GM19328 (cell line): ENCODE data around the gene PNO1.
A peak's percentile ranks its signal among the peaks of the same experiment; 100 is the strongest.
"Not testable (repeated sequence)": the region's sequence is repeated elsewhere in the genome, so short reads cannot be mapped to it uniquely, and the experiment has no call there.

Experiments
- ATAC-seq: cut with Tn5 transposase; IDR thresholded peaks from one replicate; pipeline ENCODE4 v1.9.1; 2021; ENCODE audit warnings: mild to moderate bottlenecking, moderate library complexity; ENCODE audit not compliant: unreplicated experiment

The PNO1 gene

GRCh38 chr2:68156419-68156818 is 1.3 kb upstream of the PNO1 start:
- ATAC-seq = no peak

- peak; percentile 24 for ATAC-seq
Measured at GRCh38 chr2:68157002-68157401, 686 bp upstream of the PNO1 start.

- no peak for ATAC-seq
Measured at GRCh38 chr2:68158134-68158447, 403 bp downstream of the PNO1 start.

GRCh38 chr2:68163641-68164040 is 6.0 kb downstream of the PNO1 start:
- ATAC-seq = no peak

GRCh38 chr2:68167186-68167585 is 9.5 kb downstream of the PNO1 start:
- no peak for ATAC-seq

DNA sequence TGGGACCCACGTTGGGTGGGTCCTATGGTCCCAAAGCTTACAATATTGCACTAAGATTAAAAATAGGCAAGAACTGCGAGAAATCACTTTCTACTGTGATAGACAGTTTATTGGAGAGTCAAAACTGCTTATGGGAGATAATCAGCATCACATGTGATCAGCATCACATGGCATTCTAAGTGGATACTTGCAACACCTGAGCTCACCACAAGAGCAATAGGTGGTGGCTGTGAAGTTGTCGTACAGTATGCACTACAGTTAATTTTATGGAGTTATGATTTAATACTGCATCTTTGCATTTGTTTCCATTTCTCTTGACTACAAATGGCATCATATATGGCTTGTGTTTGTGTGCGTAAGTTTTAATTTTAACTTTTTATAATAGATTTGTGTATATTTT is 11.6 kb downstream of the PNO1 start:
- no peak for ATAC-seq

DNA sequence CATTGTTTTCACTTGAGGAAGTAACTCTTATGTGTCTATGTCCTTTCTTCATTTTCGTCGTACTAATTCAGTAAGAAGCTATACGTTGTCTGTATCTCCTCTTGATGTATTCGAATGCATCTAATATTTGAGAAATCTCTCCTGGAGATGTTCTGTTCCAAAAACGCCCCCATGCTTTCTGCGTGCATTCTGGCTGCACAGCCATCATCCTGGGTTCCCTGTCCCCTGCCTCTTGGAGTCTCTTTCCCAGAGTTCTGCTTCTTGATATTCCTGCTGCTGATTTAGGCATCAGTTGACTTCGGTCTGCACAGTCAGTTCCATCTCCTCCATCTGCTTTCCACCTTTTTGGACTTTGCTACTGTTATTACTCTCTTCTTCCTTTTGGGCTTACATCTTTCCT is 13.5 kb downstream of the PNO1 start:
- no peak for ATAC-seq

DNA sequence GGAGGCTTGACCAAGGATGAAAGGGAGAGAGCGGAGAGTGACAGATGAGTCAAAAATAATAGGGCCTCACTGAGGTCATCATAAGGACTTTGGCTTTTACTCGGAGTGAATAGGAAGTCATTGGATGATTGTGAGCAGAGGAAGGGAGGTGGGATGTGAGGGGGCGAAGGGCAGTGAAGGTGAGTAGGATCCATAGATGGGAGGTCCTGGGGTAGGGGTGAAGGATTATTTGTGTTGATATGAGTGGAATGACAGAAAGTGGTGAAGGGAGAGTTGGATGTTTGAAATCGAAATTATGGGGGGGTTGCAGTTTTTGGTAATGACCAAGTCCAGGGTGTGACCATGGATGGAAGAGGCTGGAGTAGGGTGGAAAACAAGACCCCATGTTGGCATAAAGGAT is 14.0 kb downstream of the PNO1 start:
- ATAC-seq = no peak

GRCh38 chr2:68172521-68172920 is 14.8 kb downstream of the PNO1 start:
- no peak for ATAC-seq

DNA sequence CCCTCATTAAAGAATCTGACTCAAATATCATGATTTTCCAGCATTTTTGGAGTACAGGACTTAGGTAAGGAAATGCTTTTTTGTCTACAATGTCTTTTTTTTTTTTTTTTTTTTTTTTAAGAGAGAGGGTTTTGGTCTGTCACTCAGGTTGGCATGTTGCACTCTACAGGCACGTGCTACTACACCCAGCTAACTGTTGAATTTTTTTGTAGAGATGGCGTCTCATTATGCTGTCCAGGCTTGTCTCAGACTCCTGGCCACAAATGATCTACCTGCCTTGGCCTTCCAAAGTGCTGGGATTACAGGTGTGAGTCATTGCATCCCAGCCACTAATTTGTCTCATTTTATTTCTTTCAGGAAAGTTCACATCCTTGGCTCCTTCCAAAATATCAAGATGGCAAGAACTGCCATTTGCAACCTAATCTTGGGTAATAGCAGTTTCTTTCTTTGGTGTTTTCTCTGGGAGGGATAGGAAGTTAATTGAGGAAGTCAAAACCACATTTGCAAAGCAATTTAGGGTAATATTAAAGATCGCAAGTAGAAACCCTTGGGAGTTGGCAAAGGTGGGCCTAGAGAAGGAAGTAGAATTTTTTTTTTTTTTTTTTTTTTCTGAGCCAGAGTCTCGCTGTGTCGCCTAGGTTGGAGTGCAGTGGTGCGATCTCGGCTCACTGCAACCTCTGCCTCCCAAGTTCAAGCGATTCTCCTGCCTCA is 15.5 kb downstream of the PNO1 start:
- no peak for ATAC-seq

DNA sequence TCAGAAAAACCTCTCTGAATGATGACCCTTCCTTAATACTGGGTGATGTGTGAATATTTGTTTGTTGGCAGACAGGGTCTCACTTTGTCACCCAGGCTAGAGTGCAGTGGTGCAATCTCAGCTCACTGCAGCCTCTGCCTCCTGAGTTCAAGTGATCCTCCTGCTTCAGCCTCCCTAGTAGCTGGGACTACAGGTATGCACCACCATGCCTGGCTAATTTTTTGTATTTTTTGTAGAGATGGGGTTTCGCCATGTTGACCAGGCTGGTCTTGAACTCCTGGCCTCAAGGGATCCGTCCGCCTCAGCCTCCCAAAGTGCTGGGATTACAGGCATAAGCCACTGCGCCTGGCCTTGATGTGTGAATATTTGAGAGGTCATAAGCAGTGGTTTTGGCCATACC is 17.5 kb downstream of the PNO1 start:
- ATAC-seq = not testable (repeated sequence)

- ATAC-seq = no peak
Measured at GRCh38 chr2:68176657-68177056, 19.0 kb downstream of the PNO1 start.

- ATAC-seq = no peak
Measured at GRCh38 chr2:68177541-68177940, 19.9 kb downstream of the PNO1 start.

GRCh38 chr2:68178432-68178831 is 20.7 kb downstream of the PNO1 start:
- ATAC-seq = no peak

DNA sequence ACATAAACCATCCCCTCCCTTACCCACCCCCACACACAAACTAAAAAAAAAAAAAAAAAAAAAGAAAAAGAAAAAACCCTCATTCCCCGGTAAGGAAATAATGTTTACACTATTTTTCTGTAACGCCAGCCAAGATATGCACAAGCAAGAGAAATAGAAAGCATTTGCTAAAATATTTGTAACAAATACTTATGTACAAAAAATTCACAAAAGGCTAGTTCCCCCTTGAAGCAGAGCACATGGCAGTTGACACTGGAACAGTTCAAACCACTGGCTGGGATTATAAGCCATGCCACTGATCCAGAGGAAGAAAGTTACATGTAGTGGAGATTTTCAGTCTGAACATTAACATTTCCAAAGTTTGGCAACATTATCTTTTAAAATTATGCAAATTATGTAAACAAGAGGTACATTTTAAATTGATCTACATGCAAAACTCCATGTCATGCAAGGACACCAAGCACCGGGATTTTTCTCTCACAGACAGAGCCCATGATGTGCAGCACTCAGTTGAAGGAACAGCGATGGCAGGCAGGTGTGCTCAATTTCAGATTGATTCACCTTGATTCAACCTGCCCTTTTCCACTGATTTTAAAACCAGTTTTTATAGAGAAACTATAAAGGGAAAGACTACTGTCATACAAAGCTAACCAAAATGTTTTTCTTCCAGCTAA is 21.4 kb downstream of the PNO1 start:
- no peak for ATAC-seq

DNA sequence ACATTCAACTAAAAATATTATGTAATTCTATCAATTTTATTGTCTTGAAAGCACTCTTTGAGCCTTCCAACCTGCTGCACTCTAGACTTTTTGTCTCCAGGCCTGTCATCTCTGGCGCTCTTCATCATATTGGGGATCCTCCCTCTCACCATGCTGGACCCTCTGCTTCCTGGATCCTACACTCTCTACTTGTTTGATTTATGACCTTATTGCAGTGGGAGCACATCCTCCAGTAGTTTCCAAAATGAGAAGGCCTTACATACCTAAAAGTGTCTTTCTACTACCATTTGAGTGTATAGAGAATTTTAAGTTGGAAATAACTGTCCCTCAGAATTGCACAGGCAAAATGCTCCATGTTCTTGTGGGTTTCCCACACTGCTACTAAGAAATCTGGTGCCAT is 25.2 kb downstream of the PNO1 start:
- ATAC-seq = no peak

DNA sequence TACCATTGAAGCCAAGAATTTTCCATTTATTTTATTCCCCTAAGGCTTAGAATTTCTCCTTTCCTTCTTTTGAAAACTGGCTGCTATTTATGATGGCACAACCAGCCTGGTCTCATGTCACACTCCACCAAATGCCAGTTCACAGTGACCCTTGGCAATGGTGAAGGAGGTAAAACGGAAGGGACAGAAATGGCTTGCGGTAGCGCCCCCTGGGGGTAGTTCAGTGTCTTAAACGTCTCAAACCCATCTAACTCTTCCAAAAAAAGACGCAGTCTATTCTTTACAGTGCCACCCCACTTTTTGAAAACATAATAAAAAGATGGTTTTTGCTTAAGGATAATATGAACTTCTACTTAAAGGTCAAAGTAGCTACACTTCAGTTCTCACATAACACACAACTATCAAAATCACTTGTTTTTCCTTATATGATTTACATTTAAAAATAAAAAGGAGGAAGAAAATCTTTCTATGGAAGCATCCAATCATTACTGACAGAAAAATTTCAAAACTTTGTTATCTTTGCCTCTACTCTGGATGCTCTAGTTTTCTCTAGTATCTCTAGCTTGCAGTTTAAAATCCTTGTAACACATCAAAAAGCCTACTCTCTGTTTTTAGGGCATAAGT is 28.0 kb downstream of the PNO1 start:
- no peak for ATAC-seq

- no peak for ATAC-seq
Measured at GRCh38 chr2:68187329-68187728, 29.6 kb downstream of the PNO1 start.

DNA sequence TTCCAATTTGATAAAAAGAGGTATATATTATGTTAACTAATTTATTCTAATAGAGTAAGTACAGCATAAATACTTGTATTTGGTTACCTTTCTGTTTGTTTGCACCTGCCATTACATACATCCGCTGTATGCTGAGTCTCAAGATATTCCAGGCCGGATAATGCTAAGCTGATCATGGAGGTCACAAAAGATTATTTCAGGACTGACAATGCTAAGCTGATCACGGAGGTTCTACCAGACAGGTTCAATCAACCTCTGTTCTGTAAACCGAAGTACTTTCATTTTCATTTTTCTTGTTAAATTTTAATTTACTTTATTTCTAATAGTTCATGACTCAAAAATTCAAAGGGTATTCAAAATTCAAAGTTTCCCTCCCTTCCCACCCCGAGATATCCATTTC is 31.1 kb downstream of the PNO1 start:
- ATAC-seq = no peak

DNA sequence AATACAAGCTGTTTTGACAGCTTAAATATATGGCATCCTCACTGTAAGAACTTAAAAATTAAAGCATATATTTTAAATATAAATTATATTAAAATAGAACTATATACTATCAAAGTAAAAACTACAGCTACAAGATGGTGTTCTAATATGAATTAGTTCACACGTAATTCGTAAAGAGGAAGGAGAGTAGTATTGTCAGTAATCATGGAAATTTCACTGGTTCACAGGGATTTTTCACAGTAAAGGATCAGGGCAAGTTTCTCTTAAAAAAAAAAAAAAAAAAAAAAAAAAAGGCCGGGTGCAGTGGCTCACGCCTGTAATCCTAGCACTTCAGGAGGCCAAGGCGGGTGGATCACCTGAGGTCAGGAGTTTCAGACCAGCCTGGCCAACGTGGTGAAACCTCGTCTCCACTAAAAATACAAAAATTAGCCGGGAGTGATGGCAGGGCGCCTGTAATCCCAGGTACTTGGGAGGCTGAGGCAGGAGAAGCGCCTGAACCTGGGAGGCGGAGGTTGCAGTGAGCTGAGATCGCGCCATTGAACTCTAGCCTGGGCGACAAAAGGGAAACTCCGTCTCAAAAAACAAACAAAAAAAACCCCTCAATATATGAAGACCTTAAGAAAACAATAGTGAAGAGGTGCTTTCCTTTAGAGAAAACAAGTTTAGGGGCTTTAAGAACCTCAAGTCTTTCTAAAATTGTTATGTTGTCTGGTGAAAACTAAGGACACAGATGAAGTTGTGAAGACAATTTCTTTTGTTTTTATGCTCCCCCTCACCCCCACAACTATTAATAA is 32.5 kb downstream of the PNO1 start:
- ATAC-seq = no peak

DNA sequence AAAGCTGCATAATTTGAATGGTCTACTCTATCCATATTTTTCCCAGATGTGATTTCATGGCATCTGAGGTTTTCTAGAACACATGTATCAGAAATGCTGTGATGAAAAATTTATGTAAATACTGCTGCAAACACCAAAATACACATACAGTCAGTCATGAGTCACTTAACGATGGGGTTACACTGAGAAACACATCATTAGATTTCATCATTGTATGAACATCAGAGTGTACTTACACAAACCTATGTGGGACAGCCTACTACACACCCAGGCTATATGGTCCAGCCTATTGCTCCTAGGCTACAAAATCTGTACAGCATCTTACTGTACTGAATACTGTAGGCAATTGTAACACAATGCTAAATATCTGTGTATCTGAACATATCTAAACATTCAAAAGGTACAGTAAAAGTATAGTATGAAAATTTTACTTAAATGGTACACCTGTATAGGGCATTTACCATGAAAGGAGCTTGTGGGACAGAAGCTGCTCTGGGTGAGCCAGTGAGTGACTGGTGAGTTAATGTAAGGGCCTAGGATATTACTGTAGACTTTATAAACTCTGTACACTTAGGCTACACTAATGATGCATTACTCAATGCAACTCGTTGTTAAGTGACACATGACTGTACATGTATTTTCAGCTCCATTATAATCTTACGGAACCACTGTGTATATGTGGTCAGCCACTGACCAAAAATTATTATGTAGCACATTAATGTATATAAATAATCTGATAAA is 33.5 kb downstream of the PNO1 start:
- no peak for ATAC-seq
